ENCODE results near the gene LY6G5B.

DNA sequence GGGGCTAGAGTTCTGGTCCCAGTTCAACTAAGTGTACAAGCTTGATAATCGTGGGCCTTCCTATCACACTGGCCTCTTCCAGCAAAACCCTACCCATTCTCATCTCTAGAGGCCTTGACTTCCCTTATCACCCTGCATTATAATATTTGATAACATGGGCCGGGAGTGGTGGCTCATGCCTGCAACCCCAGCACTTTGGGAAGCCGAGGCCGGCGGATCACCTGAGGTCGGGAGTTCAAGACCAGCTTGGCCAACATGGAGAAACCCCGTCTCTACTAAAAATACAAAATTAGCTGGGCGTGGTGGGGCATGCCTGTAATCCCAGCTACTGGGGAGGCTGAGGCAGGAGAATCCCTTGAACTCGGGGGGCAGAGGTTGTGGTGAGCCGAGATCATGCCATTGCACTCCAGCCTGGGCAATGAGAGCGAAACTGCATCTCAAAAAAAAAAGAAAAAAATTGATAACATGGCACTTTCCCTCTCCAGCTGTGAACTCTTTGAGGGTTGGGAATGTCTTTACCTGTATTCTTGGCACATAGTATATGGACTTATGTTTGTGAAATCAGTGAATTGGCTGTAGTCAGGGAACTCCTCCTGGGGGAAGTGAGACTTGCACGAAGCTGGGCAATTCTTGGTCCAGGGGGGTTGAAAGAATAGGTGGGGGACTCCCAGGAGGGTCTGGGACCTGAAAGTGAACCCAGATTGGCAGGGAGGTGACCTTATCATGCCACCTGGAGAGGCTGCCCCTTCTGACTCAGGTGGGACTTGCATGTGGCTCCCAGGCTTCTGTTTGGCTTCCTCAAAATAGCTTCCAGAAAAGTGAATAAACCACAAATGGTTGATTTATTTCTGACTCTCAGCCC is 8.3 kb upstream of the LY6G5B start:
- TF ChIP-seq, protein P1, sequence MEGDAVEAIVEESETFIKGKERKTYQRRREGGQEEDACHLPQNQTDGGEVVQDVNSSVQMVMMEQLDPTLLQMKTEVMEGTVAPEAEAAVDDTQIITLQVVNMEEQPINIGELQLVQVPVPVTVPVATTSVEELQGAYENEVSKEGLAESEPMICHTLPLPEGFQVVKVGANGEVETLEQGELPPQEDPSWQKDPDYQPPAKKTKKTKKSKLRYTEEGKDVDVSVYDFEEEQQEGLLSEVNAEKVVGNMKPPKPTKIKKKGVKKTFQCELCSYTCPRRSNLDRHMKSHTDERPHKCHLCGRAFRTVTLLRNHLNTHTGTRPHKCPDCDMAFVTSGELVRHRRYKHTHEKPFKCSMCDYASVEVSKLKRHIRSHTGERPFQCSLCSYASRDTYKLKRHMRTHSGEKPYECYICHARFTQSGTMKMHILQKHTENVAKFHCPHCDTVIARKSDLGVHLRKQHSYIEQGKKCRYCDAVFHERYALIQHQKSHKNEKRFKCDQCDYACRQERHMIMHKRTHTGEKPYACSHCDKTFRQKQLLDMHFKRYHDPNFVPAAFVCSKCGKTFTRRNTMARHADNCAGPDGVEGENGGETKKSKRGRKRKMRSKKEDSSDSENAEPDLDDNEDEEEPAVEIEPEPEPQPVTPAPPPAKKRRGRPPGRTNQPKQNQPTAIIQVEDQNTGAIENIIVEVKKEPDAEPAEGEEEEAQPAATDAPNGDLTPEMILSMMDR (IDR thresholded peaks at IDR 0.05): no peak
- no peak for TF ChIP-seq POLR2A (IDR thresholded peaks at IDR 0.05)
